Measurements from ENCODE around the gene FNDC3B. TPM values are rescaled to one million over a fixed set of nuclear protein-coding genes. Genes with fewer than 3 reads are reported as not detected.

Gene FNDC3B
- total and polyA plus RNA-seq, 2 of the 8 experiments (the other 6 are each of a cell fraction or from before 2014, with no cell fraction given): 14.1 to 44.4 TPM

GRCh38 chr3:172262991-172263608, 223.7 kb downstream of the FNDC3B start:
- no peak overlapping the region for H2AFZ ChIP-seq (ENCODE audit: low read length)
- no peak overlapping the region for H2BK20ac ChIP-seq (ENCODE audit: low read length)
- H3K36me3 ChIP-seq (ENCODE audit: control insufficient read depth in 2 of 4, insufficient read depth in 4 of 4, low read length in 3 of 4): peaks cover 0 to 3% (median 0%) of the 10 kb centered on the region in 4 experiments; a peak in 1 of 8 replicates
- H3K23me2 ChIP-seq (ENCODE audit: low read depth, low read length): no peaks in the 10 kb centered on the region
- H4K8ac ChIP-seq (ENCODE audit: extremely low read depth, insufficient read depth, low read length): no peak overlapping the region
- no peak overlapping the region for H3K14ac ChIP-seq (ENCODE audit: insufficient read length)
- H3K4me2 ChIP-seq (ENCODE audit: insufficient read depth in 1 of 2, low read depth in 2 of 2, low read length in 2 of 2): no peak overlapping the region
- no peak overlapping the region for H3K9ac ChIP-seq (replicated peaks in 1 of 4; ENCODE audit: extremely low read depth in 1 of 4, low read depth in 3 of 4, low read length in 3 of 4)
- no peak overlapping the region for H3K4ac ChIP-seq (replicated peaks; ENCODE audit: insufficient read length, low read depth, low read length)
- no peak overlapping the region for H3K18ac ChIP-seq (ENCODE audit: extremely low read depth, low read length)
- no peak for FAIRE-seq
- peaks cover 0 to 3% of the 10 kb centered on the region in 2 experiments for H4K20me1 ChIP-seq (replicated peaks in 1 of 2; ENCODE audit: control insufficient read depth in 1 of 2, insufficient read depth in 2 of 2, low read length in 2 of 2)
- no peak overlapping the region for H3K27ac ChIP-seq (ENCODE audit: low read depth, low read length)
- no peaks in the 10 kb centered on the region for H3K9me3 ChIP-seq (ENCODE audit: insufficient read depth in 2 of 2, low read depth in 1 of 2, low read length in 1 of 2)
- WGBS, 2 experiments (ENCODE audit: extremely low coverage in 1 of 2, insufficient coverage in 1 of 2, insufficient read length in 1 of 2, insufficient replicate concordance in 2 of 2, low coverage in 1 of 2, low lambda C conversion rate in 2 of 2, missing lambda C conversion rate in 1 of 2): 89% methylated on average over 1 of the region's 1 CpG; no CpG with 5 or more reads in 1 of the 2 experiments
- H3K79me1 ChIP-seq (ENCODE audit: low read depth, low read length): no peaks in the 10 kb centered on the region
- no peak for TF ChIP-seq POLR2AphosphoS5 (IDR thresholded peaks at IDR 0.05; ENCODE audit: low read depth, low read length)
- no peak for TF ChIP-seq KDM1A (IDR thresholded peaks at IDR 0.05; ENCODE audit: borderline replicate concordance, low read length)
- no peak for TF ChIP-seq BACH1 (IDR thresholded peaks at IDR 0.05; ENCODE audit: low read length)
- TF ChIP-seq BRCA1 (IDR thresholded peaks at IDR 0.05; ENCODE audit: low read depth, low read length): no peak
- TF ChIP-seq SP1 (IDR thresholded peaks at IDR 0.05; ENCODE audit: low read depth, low read length): no peak
- no peak for TF ChIP-seq ZNF274 (IDR thresholded peaks at IDR 0.05; ENCODE audit: borderline replicate concordance, extremely low read depth, low read length)
- no peak for TF ChIP-seq ASH2L (IDR thresholded peaks at IDR 0.05; ENCODE audit: low read length)
- no peaks in the 10 kb centered on the region; a peak in 1 of 4 replicates for H3K79me2 ChIP-seq (ENCODE audit: control insufficient read depth in 1 of 2, insufficient read depth in 2 of 2, low read length in 2 of 2)
- peaks cover 0 to 11% (median 7%) of the 10 kb centered on the region in 4 experiments; a peak in 5 of 7 replicates for H3K4me1 ChIP-seq (replicated peaks in 1 of 4; ENCODE audit: control insufficient read depth in 3 of 4, insufficient read depth in 4 of 4, low read length in 3 of 4)
- ChIA-PET CTCF (ENCODE audit: partially characterized antibody) (no interaction called here), POLR2A (ENCODE audit: partially characterized antibody) (no interaction called here)
- H2AK5ac ChIP-seq (ENCODE audit: low read depth, low read length): no peak overlapping the region
- H2BK15ac ChIP-seq (ENCODE audit: low read length): no peak overlapping the region
- H4K5ac ChIP-seq (ENCODE audit: insufficient read length, low read depth, low read length): no peak overlapping the region
- H2BK5ac ChIP-seq (ENCODE audit: low read depth, low read length): no peak overlapping the region
- no peaks in the 10 kb centered on the region for H3K27me3 ChIP-seq (replicated peaks in 1 of 4; ENCODE audit: control insufficient read depth in 3 of 4, extremely low read depth in 1 of 4, insufficient read depth in 3 of 4, low read length in 3 of 4)
- no peak overlapping the region for H3K23ac ChIP-seq (ENCODE audit: insufficient read length)
- no peak overlapping the region for H2BK12ac ChIP-seq (ENCODE audit: low read depth, low read length)
- H3K56ac ChIP-seq (replicated peaks; ENCODE audit: insufficient read length, low read depth, low read length): no peak overlapping the region
- H4K91ac ChIP-seq (replicated peaks; ENCODE audit: insufficient read length, low read length): no peak overlapping the region
- H2BK120ac ChIP-seq (replicated peaks; ENCODE audit: low read depth, low read length): no peak overlapping the region
- DNase-seq (ENCODE audit: low read depth in 1 of 2, low spot score in 2 of 2): no peak
- H3K4me3 ChIP-seq (ENCODE audit: extremely low read depth in 1 of 4, insufficient read depth in 2 of 4, low read depth in 3 of 4, low read length in 4 of 4): no peak overlapping the region
